Left ventricle myocardium inferior (tissue), 1 donor: ENCODE results near the gene PGRMC2. TPM values are rescaled to one million over a fixed set of nuclear protein-coding genes. Genes with fewer than 3 reads are reported as not detected.
A peak's percentile ranks its signal among the peaks of the same experiment; 100 is the strongest.

Experiments
- DNase-seq: peaks from one replicate; pipeline ENCODE4 v3.0.0-alpha.2; 2020
- H3K27ac ChIP-seq: fragments of 200-600 bp; replicated peaks from 2 replicates; pipeline ENCODE4 v1.8.0; 2021
- H3K27me3 ChIP-seq: fragments of 200-600 bp; 2 replicates; pipeline ENCODE4 v1.8.0; 2021; ENCODE audit warnings: low read depth
- H3K36me3 ChIP-seq: fragments of 200-600 bp; 2 replicates; pipeline ENCODE4 v1.8.0; 2021
- H3K4me1 ChIP-seq: fragments of 200-600 bp; 2 replicates; pipeline ENCODE4 v1.8.0; 2021
- H3K4me3 ChIP-seq: fragments of 200-600 bp; 2 replicates; pipeline ENCODE4 v1.8.0; 2021; ENCODE audit warnings: mild to moderate bottlenecking, moderate library complexity
- H3K9me3 ChIP-seq: fragments of 200-600 bp; replicated peaks from 2 replicates; pipeline ENCODE4 v1.8.0; 2021
- CTCF ChIP-seq: fragments of 200-600 bp; IDR thresholded peaks from 2 replicates; pipeline ENCODE4 v1.8.0; 2021; ENCODE audit warnings: antibody characterized with exemption, mild to moderate bottlenecking, borderline replicate concordance
- intact Hi-C: fragments of 100-400 bp; cut with micrococcal nuclease; formaldehyde crosslinking; loops from one replicate; pipeline ENCODE4 v1.11.0; 2022
- total RNA-seq: library from RNA; stranded (reverse); fragmentation: NEBNext Ultra II Directional; extraction: Animal tissue kit (Norgen Biotek cat#: 25700); gene quantifications from one replicate; pipeline ENCODE4 v1.2.1, GENCODE V29; 2021
- donor health status: DM: no; HTN: yes; CAD: no; lungs with severe emphysema.

PGRMC2 gene
- total RNA-seq, 1 donor from 2014 or later, result 65.4 TPM

GRCh38 chr4:128315756-128316520, 28.3 kb upstream of the PGRMC2 start:
- Histone ChIP-seq H3K27ac (no peak overlapping the region), H3K27me3 (no peaks in the 10 kb centered on the region), H3K9me3 (no peaks in the 10 kb centered on the region), H3K36me3 (no peaks in the 10 kb centered on the region), H3K4me3 (no peak overlapping the region), H3K4me1 (peaks cover 5% of the 10 kb centered on the region)
- no peak for TF ChIP-seq CTCF
- intact Hi-C loops, result no loop called here
- no peak for DNase-seq

- Histone ChIP-seq H3K27ac (no peak overlapping the region), H3K27me3 (no peaks in the 10 kb centered on the region), H3K4me1 (peaks cover 33% of the 10 kb centered on the region), H3K36me3 (no peaks in the 10 kb centered on the region), H3K4me3 (no peak overlapping the region), H3K9me3 (no peaks in the 10 kb centered on the region)
- no peak for DNase-seq
- no peak for TF ChIP-seq CTCF
- intact Hi-C loops, result no loop called here
Observed at GRCh38 chr4:128311659-128312403, 24.2 kb upstream of the PGRMC2 start.

- DNase-seq, result peak; percentile 25
- intact Hi-C loops, result no loop called here
- Histone ChIP-seq H3K4me1 (peaks cover 33% of the 10 kb centered on the region), H3K4me3 (no peak overlapping the region), H3K9me3 (no peaks in the 10 kb centered on the region), H3K27me3 (no peaks in the 10 kb centered on the region), H3K36me3 (no peaks in the 10 kb centered on the region), H3K27ac (peak overlapping the region; percentile 55)
- peak; percentile 53 for TF ChIP-seq CTCF
Observed at GRCh38 chr4:128310266-128310697, 22.7 kb upstream of the PGRMC2 start.

- no peak for DNase-seq
- H3K4me1 ChIP-seq, result peaks cover 38% of the 10 kb centered on the region
- H3K9me3 ChIP-seq, result no peaks in the 10 kb centered on the region
- H3K27me3 ChIP-seq, result no peaks in the 10 kb centered on the region
- intact Hi-C loops, result no loop called here
- H3K36me3 ChIP-seq, result no peaks in the 10 kb centered on the region
- H3K27ac ChIP-seq, result peak overlapping the region; percentile 55
- H3K4me3 ChIP-seq, result no peak overlapping the region
- TF ChIP-seq CTCF, result no peak
Observed at GRCh38 chr4:128309585-128309984, 22.0 kb upstream of the PGRMC2 start.

GRCh38 chr4:128308986-128309385, 21.4 kb upstream of the PGRMC2 start:
- H3K4me3 ChIP-seq, result no peak overlapping the region
- no peaks in the 10 kb centered on the region for H3K36me3 ChIP-seq
- H3K4me1 ChIP-seq, result peaks cover 42% of the 10 kb centered on the region
- no peaks in the 10 kb centered on the region for H3K9me3 ChIP-seq
- no peaks in the 10 kb centered on the region for H3K27me3 ChIP-seq
- no peak for DNase-seq
- intact Hi-C loops, result no loop called here
- peak overlapping the region; percentile 55 for H3K27ac ChIP-seq
- no peak for TF ChIP-seq CTCF
